ENCODE measurements around the gene WDR82. TPM values are rescaled to one million over a fixed set of nuclear protein-coding genes. Genes with fewer than 3 reads are reported as not detected.

WDR82 gene
- total RNA-seq, 3 donors from 2014 or later (not counting 1 experiment from before 2014, with no cell fraction given), result 108 to 131 (median 109) TPM

DNA sequence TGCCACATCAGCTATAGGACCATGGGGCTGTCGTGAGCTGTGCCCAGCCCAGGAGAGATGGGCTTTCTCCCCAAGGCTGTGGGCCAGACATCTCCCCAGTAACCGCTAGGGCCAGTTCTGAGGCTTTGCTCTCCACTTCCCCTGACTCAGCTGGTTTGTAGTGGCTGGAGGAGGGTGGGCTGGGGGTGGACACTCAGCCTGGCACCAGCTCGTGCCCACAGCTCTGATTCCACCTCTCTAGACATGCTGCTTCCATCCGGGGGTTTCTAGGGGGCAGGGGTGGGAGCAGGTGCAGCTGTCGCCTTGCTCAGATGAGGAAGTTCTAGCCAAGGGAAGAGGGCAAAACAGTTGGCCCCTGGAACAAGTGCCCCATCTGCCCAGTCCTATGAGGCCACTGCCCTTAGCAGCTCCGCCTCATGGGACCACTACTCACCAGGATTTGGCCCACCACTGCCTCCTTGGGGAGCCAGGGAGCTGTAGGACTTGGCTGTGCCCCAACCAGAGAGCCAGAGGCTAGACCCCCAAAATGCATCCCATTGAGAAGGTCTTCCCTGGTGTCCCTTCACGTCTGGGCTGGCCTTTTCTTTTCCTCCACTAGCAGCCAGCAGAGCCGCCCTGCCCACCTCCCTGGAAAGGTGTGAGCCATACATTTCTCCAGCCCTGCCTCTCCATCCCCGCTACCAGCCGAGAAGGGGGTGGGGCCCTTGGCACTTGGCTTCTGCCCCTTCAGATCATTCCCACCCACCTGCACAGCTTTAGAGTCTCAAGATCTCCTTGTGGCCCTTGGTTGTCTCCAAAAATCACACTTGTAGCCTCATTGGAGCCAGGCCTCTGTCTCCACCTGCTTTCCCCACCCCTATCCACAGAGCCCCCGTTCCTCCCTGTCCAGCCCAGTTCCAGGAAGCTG lies 19.0 kb upstream of the WDR82 start:
- Histone ChIP-seq H3K27ac (ENCODE audit: low read length) (no peak overlapping the region), H3K36me3 (ENCODE audit: control insufficient read depth, insufficient read depth, low read length) (peaks cover 18% of the 10 kb centered on the region), H3K9me3 (ENCODE audit: control insufficient read depth, insufficient read depth, low read length) (no peaks in the 10 kb centered on the region), H3K4me3 (ENCODE audit: low read length) (no peak overlapping the region), H3K27me3 (ENCODE audit: control insufficient read depth, insufficient read depth, low read length) (no peaks in the 10 kb centered on the region), H3K4me1 (ENCODE audit: control insufficient read depth, insufficient read depth, low read length) (peaks cover 21% of the 10 kb centered on the region)
- ATAC-seq (no peak), DNase-seq (no peak)
- Mint-ChIP-seq H3K36me3 (no peaks in the 10 kb centered on the region), H3K9me3 (no peaks in the 10 kb centered on the region), H3K4me1 (peaks cover 0 to 35% of the 10 kb centered on the region in 2 donors), H3K27ac (no peak overlapping the region), H3K4me3 (no peak overlapping the region), H3K27me3 (ENCODE audit: low read depth in 2 of 2) (no peaks in the 10 kb centered on the region)
- intact Hi-C loops (cut with micrococcal nuclease), result no loop called here
- 61% methylated on average over 11 of the region's 11 CpGs for WGBS (ENCODE audit: insufficient coverage)
- TF ChIP-seq, protein P1, sequence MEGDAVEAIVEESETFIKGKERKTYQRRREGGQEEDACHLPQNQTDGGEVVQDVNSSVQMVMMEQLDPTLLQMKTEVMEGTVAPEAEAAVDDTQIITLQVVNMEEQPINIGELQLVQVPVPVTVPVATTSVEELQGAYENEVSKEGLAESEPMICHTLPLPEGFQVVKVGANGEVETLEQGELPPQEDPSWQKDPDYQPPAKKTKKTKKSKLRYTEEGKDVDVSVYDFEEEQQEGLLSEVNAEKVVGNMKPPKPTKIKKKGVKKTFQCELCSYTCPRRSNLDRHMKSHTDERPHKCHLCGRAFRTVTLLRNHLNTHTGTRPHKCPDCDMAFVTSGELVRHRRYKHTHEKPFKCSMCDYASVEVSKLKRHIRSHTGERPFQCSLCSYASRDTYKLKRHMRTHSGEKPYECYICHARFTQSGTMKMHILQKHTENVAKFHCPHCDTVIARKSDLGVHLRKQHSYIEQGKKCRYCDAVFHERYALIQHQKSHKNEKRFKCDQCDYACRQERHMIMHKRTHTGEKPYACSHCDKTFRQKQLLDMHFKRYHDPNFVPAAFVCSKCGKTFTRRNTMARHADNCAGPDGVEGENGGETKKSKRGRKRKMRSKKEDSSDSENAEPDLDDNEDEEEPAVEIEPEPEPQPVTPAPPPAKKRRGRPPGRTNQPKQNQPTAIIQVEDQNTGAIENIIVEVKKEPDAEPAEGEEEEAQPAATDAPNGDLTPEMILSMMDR (IDR thresholded peaks at IDR 0.05), result no peak

DNA sequence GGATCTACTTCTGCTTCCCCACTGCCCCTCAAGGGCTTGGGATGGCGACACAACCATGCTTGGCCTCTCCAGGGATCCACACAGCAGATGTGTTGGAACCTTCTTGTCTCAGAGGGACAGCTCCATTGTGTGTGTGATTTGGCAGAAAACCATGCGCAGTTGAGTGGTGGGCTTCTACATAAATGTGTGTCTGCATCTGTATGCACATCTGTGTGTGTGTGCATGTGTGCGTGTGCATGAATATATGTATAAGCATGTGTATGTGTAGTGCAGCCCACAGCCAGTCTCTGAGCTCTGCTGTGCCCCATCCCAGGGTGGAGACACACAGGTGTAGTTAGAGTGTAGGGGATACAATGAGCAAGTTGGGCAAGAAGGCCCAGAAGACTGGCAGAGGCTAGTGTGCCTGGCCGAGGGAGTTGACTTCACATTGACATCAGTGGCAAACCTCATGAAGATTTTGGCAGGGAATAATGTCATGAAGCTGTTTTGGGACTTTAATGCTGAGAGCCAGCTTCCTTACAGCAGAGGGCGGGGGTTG lies 17.3 kb upstream of the WDR82 start:
- no peak overlapping the region for H3K27ac ChIP-seq (ENCODE audit: low read length)
- H3K36me3 ChIP-seq (ENCODE audit: control insufficient read depth, insufficient read depth, low read length), result peaks cover 35% of the 10 kb centered on the region
- DNase-seq (no peak), ATAC-seq (no peak)
- Mint-ChIP-seq H3K4me3 (no peak overlapping the region), H3K27me3 (ENCODE audit: low read depth in 2 of 2) (no peaks in the 10 kb centered on the region), H3K36me3 (no peaks in the 10 kb centered on the region), H3K27ac (no peak overlapping the region), H3K4me1 (peaks cover 6 to 43% of the 10 kb centered on the region in 2 donors), H3K9me3 (no peaks in the 10 kb centered on the region)
- no peaks in the 10 kb centered on the region for H3K9me3 ChIP-seq (ENCODE audit: control insufficient read depth, insufficient read depth, low read length)
- H3K4me1 ChIP-seq (ENCODE audit: control insufficient read depth, insufficient read depth, low read length), result peaks cover 34% of the 10 kb centered on the region
- TF ChIP-seq, protein P1 (IDR thresholded peaks at IDR 0.05), result no peak
- no peak overlapping the region for H3K4me3 ChIP-seq (ENCODE audit: low read length)
- no peaks in the 10 kb centered on the region for H3K27me3 ChIP-seq (ENCODE audit: control insufficient read depth, insufficient read depth, low read length)
- intact Hi-C loops (cut with micrococcal nuclease), result no loop called here
- WGBS (ENCODE audit: insufficient coverage), result 98% methylated on average over 4 of the region's 5 CpGs

DNA sequence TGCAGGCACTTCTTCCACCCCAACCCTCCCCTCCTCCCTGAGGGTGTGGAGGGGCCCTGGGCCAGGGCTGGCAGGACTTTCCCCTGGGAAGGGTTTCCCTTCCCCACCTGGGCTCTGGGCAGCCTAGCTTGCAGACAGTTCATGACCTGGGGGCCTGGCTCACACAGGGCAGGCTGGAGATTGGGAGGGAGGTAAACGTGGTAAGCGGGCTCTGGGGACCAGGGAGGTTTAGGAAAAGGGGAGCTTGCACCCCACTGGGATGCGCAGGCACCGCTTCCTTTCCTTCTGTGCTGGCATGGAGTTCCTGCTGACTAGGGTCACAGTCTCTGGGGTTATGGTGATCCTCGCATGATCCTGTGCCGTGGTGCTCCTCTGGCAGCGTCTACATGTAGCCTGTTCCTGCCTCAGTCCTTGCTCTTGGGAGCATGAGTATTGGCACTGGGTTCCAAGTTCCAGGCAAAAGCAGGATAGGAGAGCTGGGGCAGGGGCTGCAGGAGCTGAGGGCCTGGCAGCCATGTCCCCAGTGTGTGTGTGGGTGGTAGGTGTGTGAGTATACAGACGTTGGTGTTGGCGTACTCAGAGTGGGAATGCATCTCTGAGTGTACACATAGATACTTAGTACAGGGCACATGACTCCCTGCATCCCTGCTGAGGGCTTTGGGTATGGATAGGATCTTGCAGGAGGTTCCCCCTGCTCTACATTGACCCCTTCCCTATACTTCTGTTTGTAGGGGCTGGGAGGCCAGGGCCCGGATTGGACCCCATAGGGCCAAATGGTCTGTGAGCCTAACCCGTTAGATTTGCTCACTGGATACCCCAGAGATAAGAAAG lies 16.1 kb upstream of the WDR82 start:
- no peak overlapping the region for H3K4me3 ChIP-seq (ENCODE audit: low read length)
- ATAC-seq (no peak), DNase-seq (no peak)
- Mint-ChIP-seq H3K4me3 (no peak overlapping the region), H3K27me3 (ENCODE audit: low read depth in 2 of 2) (no peaks in the 10 kb centered on the region), H3K9me3 (no peaks in the 10 kb centered on the region), H3K4me1 (peaks cover 6 to 43% of the 10 kb centered on the region in 2 donors), H3K36me3 (no peaks in the 10 kb centered on the region), H3K27ac (no peak overlapping the region)
- peaks cover 37% of the 10 kb centered on the region for H3K36me3 ChIP-seq (ENCODE audit: control insufficient read depth, insufficient read depth, low read length)
- no peaks in the 10 kb centered on the region for H3K9me3 ChIP-seq (ENCODE audit: control insufficient read depth, insufficient read depth, low read length)
- 96% methylated on average over 11 of the region's 11 CpGs for WGBS (ENCODE audit: insufficient coverage)
- H3K27ac ChIP-seq (ENCODE audit: low read length), result no peak overlapping the region
- H3K4me1 ChIP-seq (ENCODE audit: control insufficient read depth, insufficient read depth, low read length), result peaks cover 33% of the 10 kb centered on the region
- H3K27me3 ChIP-seq (ENCODE audit: control insufficient read depth, insufficient read depth, low read length), result no peaks in the 10 kb centered on the region
- TF ChIP-seq, protein P1 (IDR thresholded peaks at IDR 0.05), result no peak
- intact Hi-C loops (cut with micrococcal nuclease), result no loop called here

Measured in natural killer cell (primary cell).